ENCODE results near the gene OR4D1. TPM values are rescaled to one million over a fixed set of nuclear protein-coding genes. Genes with fewer than 3 reads are reported as not detected.
"Not testable (repeated sequence)": the region's sequence is repeated elsewhere in the genome, so short reads cannot be mapped to it uniquely, and the experiment has no call there.

OR4D1 gene
- total RNA-seq, 1 donor from 2014 or later: not detected

DNA sequence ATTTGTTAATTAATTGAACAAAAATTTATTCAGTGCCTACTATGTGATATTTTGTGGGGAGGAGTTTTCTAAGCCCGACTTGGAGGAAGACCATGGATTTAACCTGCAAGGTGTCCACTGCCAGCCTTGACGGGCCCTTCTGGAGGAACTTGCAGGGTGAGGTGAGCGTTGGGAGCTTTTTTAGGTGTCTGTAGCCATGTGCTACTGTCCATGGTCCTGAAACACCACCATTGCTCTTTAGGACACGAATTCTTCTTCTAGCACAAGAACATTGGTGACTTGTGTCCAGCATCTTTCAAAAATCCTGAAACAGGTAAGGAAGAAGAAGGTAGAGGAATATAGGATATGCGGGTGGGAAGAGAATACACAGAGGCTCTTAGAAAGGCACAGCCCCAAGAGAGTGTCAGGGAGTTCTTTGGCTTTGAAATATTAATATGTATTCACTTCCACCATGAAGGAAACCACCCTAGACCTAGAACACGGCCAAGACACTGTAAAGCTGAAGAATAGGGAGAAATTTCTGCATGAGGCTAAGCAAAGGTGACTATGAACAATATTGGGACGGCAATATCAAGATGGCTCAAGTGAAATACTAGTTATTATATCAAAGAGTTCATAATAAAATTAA, 27.9 kb upstream of the OR4D1 start:
- Histone ChIP-seq H3K9me3 (ENCODE audit: insufficient read depth, low read depth, low read length) (no peaks in the 10 kb centered on the region), H4K20me1 (ENCODE audit: insufficient read depth, low read length) (peaks cover 3% of the 10 kb centered on the region), H3K79me2 (ENCODE audit: insufficient read depth, low read length) (no peaks in the 10 kb centered on the region), H3K27ac (ENCODE audit: low read depth, low read length) (no peak overlapping the region), H3K36me3 (ENCODE audit: insufficient read depth, low read length) (no peaks in the 10 kb centered on the region), H3K9ac (ENCODE audit: low read length) (no peak overlapping the region), H2AFZ (ENCODE audit: low read depth, low read length) (no peak overlapping the region), H3K4me1 (ENCODE audit: insufficient read depth, low read length) (no peaks in the 10 kb centered on the region), H3K4me3 (ENCODE audit: insufficient read depth, low read depth, low read length) (no peak overlapping the region), H3K27me3 (ENCODE audit: insufficient read depth, low read length) (peaks cover 10% of the 10 kb centered on the region), H3K4me2 (ENCODE audit: low read length) (no peak overlapping the region)
- peaks cover 34% of the 10 kb centered on the region for H3K27me3 Mint-ChIP-seq (ENCODE audit: low read depth, unreplicated experiment)
- H3K36me3 Mint-ChIP-seq (ENCODE audit: low read depth, unreplicated experiment): no peaks in the 10 kb centered on the region
- no peak overlapping the region for H3K27ac Mint-ChIP-seq (ENCODE audit: unreplicated experiment)
- TF ChIP-seq CTCF (IDR thresholded peaks at IDR 0.05; ENCODE audit: insufficient read depth, low read depth, low read length) (no peak), EZH2 (IDR thresholded peaks at IDR 0.05; ENCODE audit: insufficient read depth, low read length) (no peak)
- FAIRE-seq (no peak), DNase-seq (ENCODE audit: low read depth) (peak; percentile 44)
- H3K4me1 Mint-ChIP-seq (ENCODE audit: low read depth, unreplicated experiment): no peaks in the 10 kb centered on the region
- H3K4me3 Mint-ChIP-seq (ENCODE audit: unreplicated experiment): no peak overlapping the region
- H3K9me3 Mint-ChIP-seq (ENCODE audit: unreplicated experiment): no peaks in the 10 kb centered on the region

DNA sequence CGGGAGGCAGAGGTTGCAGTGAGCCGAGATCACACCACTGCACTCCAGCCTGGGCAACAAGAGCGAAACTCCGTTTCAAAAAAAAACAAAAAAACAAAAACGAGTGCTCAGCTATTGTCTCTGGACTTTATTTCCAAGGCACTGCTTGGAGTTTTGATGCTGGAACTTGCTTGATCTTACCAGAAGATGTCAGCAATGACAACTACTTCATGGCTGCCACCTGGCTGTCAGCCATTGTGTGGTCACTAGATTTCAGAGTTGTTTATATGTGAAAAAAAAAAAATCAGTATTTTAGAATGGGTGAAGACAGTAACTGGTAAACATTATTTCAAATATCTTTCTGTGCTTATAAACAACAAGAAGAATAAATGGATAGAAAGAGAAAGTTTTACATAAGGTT, 26.3 kb upstream of the OR4D1 start:
- H2AFZ ChIP-seq (ENCODE audit: low read depth, low read length): no peak overlapping the region
- H3K4me1 Mint-ChIP-seq (ENCODE audit: low read depth, unreplicated experiment): no peaks in the 10 kb centered on the region
- no peak overlapping the region for H3K4me3 ChIP-seq (ENCODE audit: insufficient read depth, low read depth, low read length)
- no peak overlapping the region for H3K4me3 Mint-ChIP-seq (ENCODE audit: unreplicated experiment)
- H3K27me3 ChIP-seq (ENCODE audit: insufficient read depth, low read length): peaks cover 10% of the 10 kb centered on the region
- peaks cover 33% of the 10 kb centered on the region for H3K27me3 Mint-ChIP-seq (ENCODE audit: low read depth, unreplicated experiment)
- no peaks in the 10 kb centered on the region for H3K9me3 Mint-ChIP-seq (ENCODE audit: unreplicated experiment)
- no peak overlapping the region for H3K9ac ChIP-seq (ENCODE audit: low read length)
- FAIRE-seq (no peak), DNase-seq (ENCODE audit: low read depth) (peak; percentile 12)
- no peaks in the 10 kb centered on the region for H3K4me1 ChIP-seq (ENCODE audit: insufficient read depth, low read length)
- no peak overlapping the region for H3K27ac Mint-ChIP-seq (ENCODE audit: unreplicated experiment)
- H3K9me3 ChIP-seq (ENCODE audit: insufficient read depth, low read depth, low read length): no peaks in the 10 kb centered on the region
- no peaks in the 10 kb centered on the region for H3K36me3 ChIP-seq (ENCODE audit: insufficient read depth, low read length)
- no peak overlapping the region for H3K4me2 ChIP-seq (ENCODE audit: low read length)
- TF ChIP-seq EZH2 (IDR thresholded peaks at IDR 0.05; ENCODE audit: insufficient read depth, low read length) (no peak), CTCF (IDR thresholded peaks at IDR 0.05; ENCODE audit: insufficient read depth, low read depth, low read length) (peak; percentile 23)
- peaks cover 3% of the 10 kb centered on the region for H4K20me1 ChIP-seq (ENCODE audit: insufficient read depth, low read length)
- H3K27ac ChIP-seq (ENCODE audit: low read depth, low read length): no peak overlapping the region
- no peaks in the 10 kb centered on the region for H3K79me2 ChIP-seq (ENCODE audit: insufficient read depth, low read length)
- H3K36me3 Mint-ChIP-seq (ENCODE audit: low read depth, unreplicated experiment): no peaks in the 10 kb centered on the region

GRCh38 chr17:58127846-58128245, 20.3 kb upstream of the OR4D1 start:
- DNase-seq (ENCODE audit: low read depth): no peak
- Mint-ChIP-seq H3K27me3 (ENCODE audit: low read depth, unreplicated experiment) (peaks cover 48% of the 10 kb centered on the region), H3K4me1 (ENCODE audit: low read depth, unreplicated experiment) (no peaks in the 10 kb centered on the region), H3K4me3 (ENCODE audit: unreplicated experiment) (no peak overlapping the region), H3K27ac (ENCODE audit: unreplicated experiment) (no peak overlapping the region), H3K36me3 (ENCODE audit: low read depth, unreplicated experiment) (no peaks in the 10 kb centered on the region), H3K9me3 (ENCODE audit: unreplicated experiment) (no peaks in the 10 kb centered on the region)
- no peak for TF ChIP-seq CTCF (IDR thresholded peaks at IDR 0.05; ENCODE audit: insufficient read depth, low read depth, low read length)
- no peak for TF ChIP-seq EZH2 (IDR thresholded peaks at IDR 0.05; ENCODE audit: insufficient read depth, low read length)
- peaks cover 11% of the 10 kb centered on the region for H3K27me3 ChIP-seq (ENCODE audit: insufficient read depth, low read length)
- H3K79me2 ChIP-seq (ENCODE audit: insufficient read depth, low read length): no peaks in the 10 kb centered on the region
- H3K27ac ChIP-seq (ENCODE audit: low read depth, low read length): no peak overlapping the region
- H3K9me3 ChIP-seq (ENCODE audit: insufficient read depth, low read depth, low read length): no peaks in the 10 kb centered on the region
- no peak overlapping the region for H3K4me2 ChIP-seq (ENCODE audit: low read length)
- H4K20me1 ChIP-seq (ENCODE audit: insufficient read depth, low read length): no peaks in the 10 kb centered on the region
- H3K36me3 ChIP-seq (ENCODE audit: insufficient read depth, low read length): no peaks in the 10 kb centered on the region
- no peak overlapping the region for H3K4me3 ChIP-seq (ENCODE audit: insufficient read depth, low read depth, low read length)
- no peak overlapping the region for H2AFZ ChIP-seq (ENCODE audit: low read depth, low read length)
- H3K4me1 ChIP-seq (ENCODE audit: insufficient read depth, low read length): no peaks in the 10 kb centered on the region
- FAIRE-seq: no peak
- no peak overlapping the region for H3K9ac ChIP-seq (ENCODE audit: low read length)

GRCh38 chr17:58132697-58133096, 15.5 kb upstream of the OR4D1 start:
- not testable (repeated sequence) for H4K20me1 ChIP-seq (ENCODE audit: insufficient read depth, low read length); H3K4me3 ChIP-seq (ENCODE audit: insufficient read depth, low read depth, low read length); H3K9ac ChIP-seq (ENCODE audit: low read length); DNase-seq (ENCODE audit: low read depth); FAIRE-seq; H3K27ac ChIP-seq (ENCODE audit: low read depth, low read length); H3K9me3 Mint-ChIP-seq (ENCODE audit: unreplicated experiment); H3K36me3 ChIP-seq (ENCODE audit: insufficient read depth, low read length); H3K4me3 Mint-ChIP-seq (ENCODE audit: unreplicated experiment); H3K9me3 ChIP-seq (ENCODE audit: insufficient read depth, low read depth, low read length); H3K27ac Mint-ChIP-seq (ENCODE audit: unreplicated experiment); H3K36me3 Mint-ChIP-seq (ENCODE audit: low read depth, unreplicated experiment); H3K4me1 ChIP-seq (ENCODE audit: insufficient read depth, low read length); H2AFZ ChIP-seq (ENCODE audit: low read depth, low read length); H3K4me1 Mint-ChIP-seq (ENCODE audit: low read depth, unreplicated experiment); H3K79me2 ChIP-seq (ENCODE audit: insufficient read depth, low read length); H3K4me2 ChIP-seq (ENCODE audit: low read length)
- peaks cover 67% of the 10 kb centered on the region for H3K27me3 Mint-ChIP-seq (ENCODE audit: low read depth, unreplicated experiment)
- peaks cover 22% of the 10 kb centered on the region for H3K27me3 ChIP-seq (ENCODE audit: insufficient read depth, low read length)
